SK-N-SH (cell line): ENCODE results near the gene WDR47. TPM values are rescaled to one million over a fixed set of nuclear protein-coding genes. Genes with fewer than 3 reads are reported as not detected.

Source experiments
- CTCF ChIA-PET: fragments of 300-600, 350-600 bp; formaldehyde crosslinking; extraction: SDS; loops from one replicate; lab custom pipeline; 2021; lab: Yijun Ruan, JAX
- POLR2A ChIA-PET: fragments of 350-600 bp; sonication (Branson Sonifier 250); formaldehyde crosslinking; extraction: SDS; loops from one replicate; lab custom pipeline; 2020; ENCODE audit warnings: antibody characterized with exemption, inconsistent platforms; lab: Yijun Ruan, JAX
- DNase-seq: peaks from one replicate; pipeline ENCODE4 v3.0.0; 2012
- H2AFZ ChIP-seq: fragments of 200-600 bp; sonication (generic); 2 replicates; pipeline ENCODE4 v1.8.1; 2016; ENCODE audit warnings: antibody characterized with exemption, mild to moderate bottlenecking, low read depth
- H3F3A ChIP-seq: fragments of 200-600 bp; sonication (generic); replicated peaks from 2 replicates; pipeline ENCODE3; 2016; ENCODE audit warnings: antibody characterized with exemption, mild to moderate bottlenecking; ENCODE audit not compliant: insufficient read depth
- H3K27ac ChIP-seq, 2 experiments: fragments of 200-500 bp in 1 of 2; fragments of 200-600 bp in 1 of 2; sonication (Bioruptor generic) in 1 of 2; sonication (generic), shearing (Covaris generic) in 1 of 2; 2 replicates each; pipeline versions ENCODE4 v1.5.1 to v1.6.1; 2014 to 2016; ENCODE audit warnings: low read depth in 2 of 2, inconsistent platforms in 1 of 2, low read length in 1 of 2, mild to moderate bottlenecking in 1 of 2, mixed read lengths in 1 of 2
- H3K27me3 ChIP-seq: fragments of 200-600 bp; sonication (generic), shearing (Covaris generic); 2 replicates; pipeline ENCODE4 v1.6.1; 2016; ENCODE audit warnings: mixed run types; ENCODE audit not compliant: insufficient read depth
- H3K36me3 ChIP-seq, 2 experiments: fragments of 200-500 bp in 1 of 2; fragments of 200-600 bp in 1 of 2; sonication (Bioruptor generic) in 1 of 2; sonication (generic) in 1 of 2; replicated peaks in 1 of 2; 2 replicates each; pipeline versions ENCODE3 to v1.5.1; 2014 to 2016; ENCODE audit warnings: low read length in 1 of 2, mild to moderate bottlenecking in 1 of 2; ENCODE audit not compliant: insufficient read depth in 2 of 2, control insufficient read depth in 1 of 2
- H3K4me1 ChIP-seq, 2 experiments: fragments of 200-500 bp in 1 of 2; fragments of 200-600 bp in 1 of 2; sonication (Bioruptor generic) in 1 of 2; sonication (generic), shearing (Covaris generic) in 1 of 2; 2 replicates each; pipeline versions ENCODE4 v1.5.1 to v1.6.1; 2014 to 2016; ENCODE audit warnings: low read depth in 1 of 2, low read length in 1 of 2, mixed run types in 1 of 2; ENCODE audit not compliant: insufficient read depth in 2 of 2, control insufficient read depth in 1 of 2
- H3K4me2 ChIP-seq: fragments of 200-600 bp; sonication (generic), shearing (Covaris generic); 2 replicates; pipeline ENCODE4 v1.6.1; 2017; ENCODE audit warnings: mixed run types
- H3K4me3 ChIP-seq, 2 experiments: fragments of 200-500 bp in 1 of 2; fragments of 200-600 bp in 1 of 2; sonication (Bioruptor generic) in 1 of 2; sonication (generic), shearing (Covaris generic) in 1 of 2; 2 replicates each; pipeline versions ENCODE4 v1.5.1 to v1.8.1; 2014 to 2016; ENCODE audit warnings: low read depth in 2 of 2, inconsistent platforms in 1 of 2, low read length in 1 of 2, mild to moderate bottlenecking in 1 of 2, mixed read lengths in 1 of 2, moderate library complexity in 1 of 2
- H3K79me2 ChIP-seq: fragments of 200-600 bp; sonication (generic); 2 replicates; pipeline ENCODE4 v1.8.1; 2017; ENCODE audit warnings: mild to moderate bottlenecking; ENCODE audit not compliant: insufficient read depth
- H3K9ac ChIP-seq: fragments of 200-600 bp; sonication (generic); 2 replicates; pipeline ENCODE4 v1.6.1; 2017; ENCODE audit warnings: mixed run types
- H3K9me2 ChIP-seq: fragments of 200-600 bp; sonication (generic); 2 replicates; pipeline ENCODE4 v1.6.1; 2017; ENCODE audit warnings: mixed run types
- H3K9me3 ChIP-seq: fragments of 200-600 bp; sonication (generic); 2 replicates; pipeline ENCODE4 v1.6.1; 2017; ENCODE audit warnings: mixed run types, mild to moderate bottlenecking, moderate library complexity
- H4K20me1 ChIP-seq: fragments of 200-600 bp; sonication (generic); 2 replicates; pipeline ENCODE4 v1.6.1; 2017; ENCODE audit warnings: mild to moderate bottlenecking, mixed run types; ENCODE audit not compliant: insufficient read depth
- CHD2 ChIP-seq: fragments of 150-350 bp; IDR thresholded peaks from 2 replicates; pipeline ENCODE4 v1.6.1; 2018; ENCODE audit warnings: low read length; ENCODE audit not compliant: partially characterized antibody
- ELF1 ChIP-seq: IDR thresholded peaks from 2 replicates; pipeline ENCODE4 v1.4.0; 2012
- GABPA ChIP-seq: IDR thresholded peaks from 2 replicates; pipeline ENCODE4 v1.4.0; 2012; ENCODE audit warnings: low read depth, mild to moderate bottlenecking
- JUND ChIP-seq: IDR thresholded peaks from 2 replicates; pipeline ENCODE4 v1.4.0; 2012
- MEF2A ChIP-seq: IDR thresholded peaks from 2 replicates; pipeline ENCODE4 v1.4.0; 2012; ENCODE audit warnings: low read depth, borderline replicate concordance
- MXI1 ChIP-seq: IDR thresholded peaks from 2 replicates; pipeline ENCODE4 v1.6.1; 2012; ENCODE audit warnings: mild to moderate bottlenecking, low read depth, low read length, improper control_type of control experiment
- NFIC ChIP-seq: IDR thresholded peaks from 2 replicates; pipeline ENCODE4 v1.4.0; 2012; ENCODE audit warnings: borderline replicate concordance
- NRF1 ChIP-seq: IDR thresholded peaks from 2 replicates; pipeline ENCODE4 v1.6.1; 2012; ENCODE audit warnings: low read depth, mild to moderate bottlenecking, low read length
- POLR2AphosphoS5 ChIP-seq: IDR thresholded peaks from 2 replicates; pipeline ENCODE4 v1.6.1; 2012; ENCODE audit warnings: low read depth, low read length
- RAD21 ChIP-seq: IDR thresholded peaks from 2 replicates; pipeline ENCODE4 v1.6.1; 2012; ENCODE audit warnings: mild to moderate bottlenecking, low read length
- RFX5 ChIP-seq: IDR thresholded peaks from 2 replicates; pipeline ENCODE4 v1.6.1; 2012; ENCODE audit warnings: mild to moderate bottlenecking, improper control_type of control experiment, low read length
- SIN3A ChIP-seq: IDR thresholded peaks from 2 replicates; pipeline ENCODE4 v1.6.1; 2012; ENCODE audit warnings: low read depth, mild to moderate bottlenecking, low read length, moderate library complexity, borderline replicate concordance
- TCF12 ChIP-seq: IDR thresholded peaks from 2 replicates; pipeline ENCODE4 v1.4.0; 2012
- TEAD4 ChIP-seq: IDR thresholded peaks from 2 replicates; pipeline ENCODE4 v1.4.0; 2012; ENCODE audit warnings: mild to moderate bottlenecking, borderline replicate concordance; ENCODE audit not compliant: insufficient read depth
- USF1 ChIP-seq: IDR thresholded peaks from 2 replicates; pipeline ENCODE4 v1.4.0; 2012; ENCODE audit warnings: low read depth, borderline replicate concordance
- WGBS: methylation state at CpG from one replicate; pipeline ENCODE4 v1.1.6; 2017; ENCODE audit warnings: low lambda C conversion rate; 5-methylcytosine and 5-hydroxymethylcytosine counted together
- polyA plus RNA-seq, 3 experiments: library from polyadenylated mRNA; depleted of rRNA; stranded (reverse); fragments of >200 nt; gene quantifications; 2 replicates each; pipeline ENCODE4 v1.2.3, GENCODE V29; 2012
- TF ChIP-seq, protein P1 (sequence below): fragments of 150-350 bp; IDR thresholded peaks from 2 replicates; pipeline ENCODE4 v1.6.1; 2016; ENCODE audit warnings: mild to moderate bottlenecking, low read depth, low read length
- TF ChIP-seq, protein P2 (sequence below): IDR thresholded peaks from 2 replicates; pipeline ENCODE4 v1.4.0; 2012; ENCODE audit warnings: low read depth, borderline replicate concordance

WDR47 gene
- polyA plus RNA-seq, 1 of the 3 experiments (the other 2 are of a cell fraction), result 7.9 TPM

GRCh38 chr1:109046671-109047070 lies 4.8 kb upstream of the WDR47 start:
- Histone ChIP-seq H2AFZ (no peak overlapping the region), H3K36me3 (no peaks in the 10 kb centered on the region), H4K20me1 (no peaks in the 10 kb centered on the region), H3K4me1 (no peaks in the 10 kb centered on the region), H3K9me2 (no peaks in the 10 kb centered on the region), H3K27ac (no peak overlapping the region), H3K4me3 (no peak overlapping the region), H3K9ac (no peak overlapping the region), H3K9me3 (no peaks in the 10 kb centered on the region), H3K4me2 (no peak overlapping the region), H3K79me2 (peaks cover 1% of the 10 kb centered on the region; the same call in 1 of the 2 replicates), H3F3A (no peaks in the 10 kb centered on the region), H3K27me3 (no peaks in the 10 kb centered on the region)
- ChIA-PET CTCF (interaction anchor here (1.4 kb wide), 1 partner anchor 30 kb away, joined by 3 read pairs; no protein-coding TSS in a partner anchor), POLR2A (interaction anchor here (1.6 kb wide), 1 partner anchor 14 kb away, joined by 3 read pairs; no protein-coding TSS in a partner anchor)
- no peak for DNase-seq
- WGBS, result 84% methylated on average over 4 of the region's 4 CpGs
- TF ChIP-seq MEF2A (no peak), USF1 (no peak), NRF1 (no peak), MXI1 (no peak), ELF1 (no peak), TCF12 (no peak), RFX5 (no peak), JUND (no peak), NFIC (no peak), POLR2AphosphoS5 (no peak), GABPA (no peak), SIN3A (no peak), RAD21 (no peak), CHD2 (no peak), TEAD4 (no peak)
- TF ChIP-seq, protein P1, sequence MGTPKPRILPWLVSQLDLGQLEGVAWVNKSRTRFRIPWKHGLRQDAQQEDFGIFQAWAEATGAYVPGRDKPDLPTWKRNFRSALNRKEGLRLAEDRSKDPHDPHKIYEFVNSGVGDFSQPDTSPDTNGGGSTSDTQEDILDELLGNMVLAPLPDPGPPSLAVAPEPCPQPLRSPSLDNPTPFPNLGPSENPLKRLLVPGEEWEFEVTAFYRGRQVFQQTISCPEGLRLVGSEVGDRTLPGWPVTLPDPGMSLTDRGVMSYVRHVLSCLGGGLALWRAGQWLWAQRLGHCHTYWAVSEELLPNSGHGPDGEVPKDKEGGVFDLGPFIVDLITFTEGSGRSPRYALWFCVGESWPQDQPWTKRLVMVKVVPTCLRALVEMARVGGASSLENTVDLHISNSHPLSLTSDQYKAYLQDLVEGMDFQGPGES, result no peak
- TF ChIP-seq, protein P2, sequence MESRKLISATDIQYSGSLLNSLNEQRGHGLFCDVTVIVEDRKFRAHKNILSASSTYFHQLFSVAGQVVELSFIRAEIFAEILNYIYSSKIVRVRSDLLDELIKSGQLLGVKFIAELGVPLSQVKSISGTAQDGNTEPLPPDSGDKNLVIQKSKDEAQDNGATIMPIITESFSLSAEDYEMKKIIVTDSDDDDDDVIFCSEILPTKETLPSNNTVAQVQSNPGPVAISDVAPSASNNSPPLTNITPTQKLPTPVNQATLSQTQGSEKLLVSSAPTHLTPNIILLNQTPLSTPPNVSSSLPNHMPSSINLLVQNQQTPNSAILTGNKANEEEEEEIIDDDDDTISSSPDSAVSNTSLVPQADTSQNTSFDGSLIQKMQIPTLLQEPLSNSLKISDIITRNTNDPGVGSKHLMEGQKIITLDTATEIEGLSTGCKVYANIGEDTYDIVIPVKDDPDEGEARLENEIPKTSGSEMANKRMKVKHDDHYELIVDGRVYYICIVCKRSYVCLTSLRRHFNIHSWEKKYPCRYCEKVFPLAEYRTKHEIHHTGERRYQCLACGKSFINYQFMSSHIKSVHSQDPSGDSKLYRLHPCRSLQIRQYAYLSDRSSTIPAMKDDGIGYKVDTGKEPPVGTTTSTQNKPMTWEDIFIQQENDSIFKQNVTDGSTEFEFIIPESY, result no peak

DNA sequence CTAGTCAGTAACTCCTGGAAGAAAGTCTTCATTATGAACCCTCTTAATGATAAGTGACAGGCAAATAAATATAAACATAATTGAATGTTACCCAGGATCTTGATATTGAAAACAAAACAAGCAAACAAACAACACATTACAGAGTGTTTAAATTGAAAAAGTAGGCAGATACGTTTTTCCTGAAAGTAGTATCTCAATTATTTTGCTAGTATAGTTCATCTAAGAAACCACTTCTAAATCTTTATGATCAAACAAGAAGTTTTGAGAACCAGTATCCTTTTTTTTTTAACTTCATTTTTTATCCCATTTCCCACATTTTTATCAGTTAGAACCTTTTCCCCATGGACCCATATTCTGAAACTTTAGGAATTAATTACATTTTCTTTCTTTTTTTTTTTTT lies 3.7 kb upstream of the WDR47 start:
- H4K20me1 ChIP-seq, result no peaks in the 10 kb centered on the region
- no peak overlapping the region for H3K4me2 ChIP-seq
- 24% methylated on average over 1 of the region's 1 CpG for WGBS
- ChIA-PET POLR2A (no interaction called here), CTCF (interaction anchor here (1.4 kb wide), 1 partner anchor 31 kb away, joined by 3 read pairs; no protein-coding TSS in a partner anchor)
- H3K27me3 ChIP-seq, result no peaks in the 10 kb centered on the region
- H3K4me3 ChIP-seq, result no peak overlapping the region
- H3K9me2 ChIP-seq, result no peaks in the 10 kb centered on the region
- no peak overlapping the region for H3K9ac ChIP-seq
- H3K27ac ChIP-seq, result no peak overlapping the region
- peaks cover 12% of the 10 kb centered on the region for H3K79me2 ChIP-seq
- H3K4me1 ChIP-seq, result no peaks in the 10 kb centered on the region; a peak in 1 of 4 replicates
- no peaks in the 10 kb centered on the region for H3K9me3 ChIP-seq
- no peaks in the 10 kb centered on the region for H3K36me3 ChIP-seq
- H3F3A ChIP-seq, result peaks cover 3% of the 10 kb centered on the region
- TF ChIP-seq JUND, result no peak
- no peak overlapping the region for H2AFZ ChIP-seq
- no peak for DNase-seq
